GM19328 (cell line): ENCODE data around the gene CNDP1.
A peak's percentile ranks its signal among the peaks of the same experiment; 100 is the strongest.
"Not testable (repeated sequence)": the region's sequence is repeated elsewhere in the genome, so short reads cannot be mapped to it uniquely, and the experiment has no call there.

Experiments
- ATAC-seq: cut with Tn5 transposase; IDR thresholded peaks from one replicate; pipeline ENCODE4 v1.9.1; 2021; ENCODE audit warnings: mild to moderate bottlenecking, moderate library complexity; ENCODE audit not compliant: unreplicated experiment

The CNDP1 gene, protein sequence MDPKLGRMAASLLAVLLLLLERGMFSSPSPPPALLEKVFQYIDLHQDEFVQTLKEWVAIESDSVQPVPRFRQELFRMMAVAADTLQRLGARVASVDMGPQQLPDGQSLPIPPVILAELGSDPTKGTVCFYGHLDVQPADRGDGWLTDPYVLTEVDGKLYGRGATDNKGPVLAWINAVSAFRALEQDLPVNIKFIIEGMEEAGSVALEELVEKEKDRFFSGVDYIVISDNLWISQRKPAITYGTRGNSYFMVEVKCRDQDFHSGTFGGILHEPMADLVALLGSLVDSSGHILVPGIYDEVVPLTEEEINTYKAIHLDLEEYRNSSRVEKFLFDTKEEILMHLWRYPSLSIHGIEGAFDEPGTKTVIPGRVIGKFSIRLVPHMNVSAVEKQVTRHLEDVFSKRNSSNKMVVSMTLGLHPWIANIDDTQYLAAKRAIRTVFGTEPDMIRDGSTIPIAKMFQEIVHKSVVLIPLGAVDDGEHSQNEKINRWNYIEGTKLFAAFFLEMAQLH

DNA sequence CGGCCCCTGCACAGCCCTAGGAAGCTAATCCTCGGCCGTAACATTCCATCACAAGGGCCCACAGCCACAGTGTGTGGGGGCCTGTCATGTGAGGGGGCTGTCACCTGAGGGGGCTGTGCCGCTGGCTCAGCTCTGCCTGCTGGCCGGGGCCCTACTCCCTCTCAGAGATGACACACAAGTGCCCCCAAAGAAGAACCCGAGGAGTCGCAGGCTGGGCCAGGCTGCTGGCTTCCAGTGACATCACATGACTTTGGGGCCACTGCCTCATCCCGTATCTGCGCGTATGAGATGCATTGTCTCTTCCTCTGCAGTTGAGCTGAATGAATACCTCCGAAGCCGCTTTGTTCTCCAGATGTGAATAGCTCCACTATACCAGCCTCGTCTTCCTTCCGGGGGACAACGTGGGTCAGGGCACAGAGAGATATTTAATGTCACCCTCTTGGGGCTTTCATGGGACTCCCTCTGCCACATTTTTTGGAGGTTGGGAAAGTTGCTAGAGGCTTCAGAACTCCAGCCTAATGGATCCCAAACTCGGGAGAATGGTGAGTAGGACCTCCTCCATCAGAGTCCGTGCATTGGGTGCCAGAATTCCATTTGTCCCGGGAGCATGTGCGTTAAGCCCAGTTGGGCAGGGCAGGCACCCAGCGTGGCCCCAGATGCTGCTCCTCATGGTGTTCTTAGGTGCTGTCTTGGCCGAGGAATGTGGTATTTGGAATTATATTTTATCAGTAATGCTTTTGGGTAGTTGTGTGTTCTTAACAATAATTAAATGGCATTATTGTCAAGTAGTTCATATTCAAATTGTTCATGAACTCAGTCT, at the start of gene CNDP1:
Gene CNDP1 (plus strand): TSS at position 351 of the 820 bp plus-strand sequence. CDS start 168 bp downstream, at position 519.
- no peak for ATAC-seq

DNA sequence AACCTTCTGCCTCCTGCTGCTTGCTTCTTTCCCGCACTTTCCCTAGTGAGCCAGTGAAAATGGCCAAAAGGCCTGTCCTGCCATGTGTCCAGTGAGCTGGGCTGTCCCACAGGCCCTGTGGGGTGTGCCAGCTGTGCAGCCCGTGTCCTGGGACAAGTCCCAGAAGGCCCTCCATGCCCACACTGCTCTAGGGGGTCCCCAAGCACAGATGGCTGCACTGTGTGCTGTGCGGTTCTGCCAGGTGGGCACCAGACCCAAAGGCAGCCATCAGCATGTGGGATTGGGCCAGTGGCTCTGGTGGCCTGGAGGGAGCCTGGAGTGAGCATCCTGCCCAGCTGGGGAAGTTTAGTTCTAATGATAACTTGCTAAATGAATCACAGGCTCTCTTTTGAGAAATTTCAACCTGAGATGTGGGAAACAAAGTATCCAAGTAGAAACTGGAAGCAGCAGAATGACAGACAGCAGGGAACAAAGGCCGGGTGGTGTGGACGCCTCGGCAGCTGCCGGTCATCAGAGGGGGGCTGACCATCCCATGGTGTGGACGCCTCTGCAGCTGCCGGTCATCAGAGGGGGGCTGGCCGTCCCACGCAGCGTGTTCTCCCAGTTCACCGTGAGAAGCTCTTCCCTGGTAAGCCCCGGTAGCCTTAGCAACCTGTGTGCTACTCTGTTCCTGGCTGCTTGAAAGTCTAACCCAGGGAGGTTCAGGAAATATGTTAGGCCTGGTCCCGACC, 48.0 kb upstream of the CNDP1 start:
- ATAC-seq, result no peak

DNA sequence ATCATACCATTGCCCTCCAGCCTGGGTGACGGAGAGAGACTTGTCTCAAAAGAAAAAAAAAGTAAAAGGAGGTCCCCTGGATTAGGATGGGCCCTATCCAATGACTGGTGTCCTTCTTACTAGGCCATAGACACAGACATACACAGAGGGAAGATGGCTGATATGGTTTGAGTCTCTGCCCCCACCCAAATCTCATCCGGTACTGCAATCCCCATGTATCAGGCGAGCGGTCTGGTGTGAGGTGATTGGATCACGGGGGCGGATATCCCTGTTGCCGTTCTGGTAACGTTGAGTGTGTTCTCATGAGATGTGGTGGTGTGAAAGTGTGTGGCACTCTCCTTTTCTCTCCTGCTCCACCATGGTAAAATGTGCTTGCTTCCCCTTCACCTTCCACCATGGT, 45.9 kb upstream of the CNDP1 start:
- no peak for ATAC-seq

DNA sequence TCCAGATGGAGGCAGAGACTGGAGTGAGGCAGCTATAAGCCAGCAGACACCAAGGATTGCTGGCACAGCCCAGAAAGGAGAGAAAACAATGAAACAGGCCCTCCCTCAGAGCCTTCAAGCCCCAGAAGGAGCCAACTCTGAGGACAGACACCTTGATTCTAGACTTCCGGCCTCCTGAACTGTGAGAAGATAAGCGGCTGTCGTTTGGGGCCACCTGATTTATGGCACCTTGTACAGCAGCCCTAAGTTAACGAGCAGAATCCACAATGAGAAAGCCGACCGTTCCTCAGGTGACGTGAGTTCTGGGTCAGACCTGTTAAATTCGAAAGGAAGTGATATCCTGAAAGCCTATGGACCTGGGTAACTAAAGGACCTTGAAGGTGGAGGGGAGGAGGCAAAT, 45.4 kb upstream of the CNDP1 start:
- ATAC-seq, result no peak

DNA sequence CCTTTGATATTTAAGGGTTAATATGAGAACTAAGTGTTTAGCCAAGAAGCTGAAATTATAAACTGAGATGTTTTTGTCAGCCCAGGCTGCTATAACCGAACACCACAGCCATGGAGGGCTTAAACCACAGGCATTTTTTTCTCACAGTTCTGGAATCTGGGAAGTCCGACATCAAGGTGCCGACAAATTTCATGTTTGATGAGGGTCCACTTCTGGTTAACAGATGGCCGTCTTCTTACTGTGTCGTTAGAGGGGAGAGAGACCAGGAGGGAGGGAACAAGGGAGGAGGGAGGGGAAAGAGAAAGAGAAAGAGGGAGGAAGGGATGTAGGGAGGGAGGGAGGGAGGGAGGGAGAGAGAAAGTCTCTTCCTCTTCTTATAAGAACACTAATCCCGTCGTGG, 44.6 kb upstream of the CNDP1 start:
- ATAC-seq, result no peak

DNA sequence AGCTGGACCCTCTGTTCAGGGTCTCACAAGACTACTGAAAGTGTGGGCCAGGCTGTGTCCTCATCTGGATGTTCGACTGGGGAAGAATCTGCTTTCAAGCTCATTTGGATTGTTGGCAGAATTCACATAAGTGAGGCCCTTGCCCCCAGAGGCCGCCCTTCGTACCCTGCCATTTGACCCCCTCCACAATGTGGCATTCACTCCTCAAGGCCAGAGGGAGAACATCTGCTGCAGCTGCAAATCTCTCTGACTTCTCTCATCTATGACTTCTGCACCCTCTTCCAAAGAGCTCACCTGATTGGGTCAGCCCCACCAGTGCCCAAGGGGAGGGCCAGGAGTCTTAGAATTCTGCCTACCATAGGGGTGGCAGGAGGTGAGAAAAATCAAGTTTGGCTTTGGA, 42.0 kb upstream of the CNDP1 start:
- no peak for ATAC-seq

DNA sequence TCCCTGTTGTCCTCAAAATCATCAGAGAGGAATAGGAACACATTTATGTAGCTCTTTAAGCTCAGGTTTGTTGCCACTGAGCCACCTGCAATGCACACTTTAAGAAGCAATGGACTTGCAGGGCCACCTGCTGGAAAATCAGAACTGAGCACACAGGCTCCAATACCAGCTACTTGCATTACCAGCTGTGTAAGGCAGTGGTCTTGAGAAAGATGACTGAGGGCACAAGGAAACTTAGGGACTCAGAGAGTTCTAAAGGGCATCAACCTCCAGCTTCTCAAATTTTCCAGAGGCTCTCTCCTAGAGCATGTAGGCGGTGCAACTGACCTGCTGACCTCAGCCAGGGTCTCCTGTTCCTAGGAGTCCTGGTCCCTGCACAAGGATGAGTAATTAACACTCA, 40.6 kb upstream of the CNDP1 start:
- no peak for ATAC-seq

DNA sequence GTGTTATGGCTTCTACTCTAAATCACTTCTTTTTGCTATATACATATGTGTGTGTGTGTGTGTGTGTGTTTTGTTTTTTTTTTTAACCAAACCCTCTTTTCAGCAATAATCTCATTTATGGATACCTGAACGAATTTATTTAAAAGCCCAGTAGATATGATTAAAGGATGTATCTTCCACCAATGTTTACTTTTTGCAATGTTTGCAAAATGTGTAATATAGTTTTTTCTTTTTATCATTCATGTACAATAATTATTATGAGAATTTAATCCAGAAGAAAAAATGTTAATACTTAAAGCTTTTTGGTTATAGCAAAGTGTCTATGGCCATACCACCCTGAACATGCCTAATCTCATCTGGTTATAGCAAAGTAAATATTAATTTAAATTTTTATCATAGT, 39.8 kb upstream of the CNDP1 start:
- ATAC-seq, result no peak

DNA sequence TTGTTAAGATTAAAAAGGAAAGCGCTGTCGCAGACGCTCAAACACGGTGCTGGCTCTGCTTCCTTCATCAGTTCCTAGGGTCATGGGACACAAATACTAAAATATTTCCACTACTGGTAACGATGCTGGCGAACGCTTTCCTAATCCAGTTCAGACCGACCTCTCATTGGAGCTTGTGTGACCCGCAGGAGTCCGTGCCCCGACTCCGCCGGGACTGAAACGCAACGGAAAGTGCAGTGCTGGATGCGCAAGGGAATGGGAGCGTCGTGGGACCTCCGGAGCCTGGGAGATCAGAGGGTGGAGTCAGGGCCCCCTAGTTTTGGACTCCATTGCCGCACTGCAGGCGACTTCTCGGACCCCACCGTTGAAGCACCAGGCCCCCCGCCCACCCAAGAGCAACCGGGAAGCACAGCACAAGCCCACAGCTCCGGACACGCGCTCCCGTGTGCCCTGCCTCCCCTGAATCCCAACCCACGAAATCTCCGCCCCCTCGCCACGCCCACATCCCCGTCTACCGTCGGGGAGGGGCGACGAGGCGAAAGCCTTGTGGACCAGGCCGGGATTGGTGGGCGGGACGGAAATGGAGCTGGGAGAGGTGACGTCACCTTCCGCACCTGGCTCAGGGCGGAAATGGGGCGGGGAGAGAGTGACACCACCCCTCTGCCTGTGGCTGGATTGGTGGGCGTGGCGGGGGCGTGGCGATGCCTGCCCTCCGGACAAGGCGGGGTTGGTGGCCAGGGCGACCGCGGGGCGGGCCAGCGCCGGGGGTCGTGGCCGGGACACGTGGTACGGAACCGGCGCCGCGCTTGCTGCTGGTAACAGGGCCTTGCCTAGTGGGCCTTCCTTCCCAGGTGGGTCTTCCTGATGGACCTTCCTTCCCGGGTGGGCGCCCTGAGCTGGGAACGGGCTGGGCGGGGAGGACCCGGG, 38.5 kb upstream of the CNDP1 start, which contains the start of gene CNDP2:
Gene CNDP2 (plus strand): TSS at position 783 of the 927 bp plus-strand sequence. CDS start 3,611 bp downstream, outside the sequence.
- ATAC-seq, result peak; percentile 76

DNA sequence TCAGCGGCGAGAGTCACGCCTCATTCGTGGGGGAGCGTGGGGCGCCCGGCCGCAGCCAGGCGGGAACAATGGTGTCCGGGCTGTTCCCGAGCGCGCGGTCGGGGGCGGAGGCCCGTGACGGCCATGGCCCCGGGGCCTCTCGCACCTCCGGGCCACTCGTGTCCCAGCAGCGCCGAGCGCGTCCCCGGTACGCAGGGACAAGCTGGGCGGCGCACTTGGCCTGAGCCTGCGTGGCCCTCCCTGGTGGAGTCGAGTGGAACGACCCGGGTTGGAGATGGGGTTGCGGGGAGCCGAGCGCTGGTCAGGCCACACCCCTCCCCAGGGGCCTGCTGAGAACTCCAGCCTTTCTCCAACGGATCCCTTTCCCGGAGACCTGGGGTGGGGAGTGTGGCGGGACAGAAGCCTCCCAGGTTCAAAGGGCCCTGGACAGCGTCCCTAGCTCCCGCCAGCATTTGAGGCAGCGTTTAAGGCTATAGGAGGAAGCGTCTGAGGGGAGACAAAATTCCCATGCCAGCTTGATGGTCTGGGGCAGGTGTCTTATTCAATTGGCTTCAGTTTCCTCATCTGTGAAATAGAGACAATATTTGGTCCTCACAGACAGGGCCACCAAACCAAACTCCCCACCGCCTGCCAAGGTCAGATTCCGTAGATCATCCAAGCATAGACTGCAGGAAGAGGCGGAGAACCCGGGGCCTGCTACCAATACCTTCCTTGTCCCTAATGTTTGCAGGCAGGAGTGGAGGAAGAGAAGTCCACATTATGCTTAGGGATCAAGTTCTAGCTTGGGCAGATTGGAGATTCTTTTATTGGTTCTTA, 37.6 kb upstream of the CNDP1 start:
- peak; percentile 18 for ATAC-seq

DNA sequence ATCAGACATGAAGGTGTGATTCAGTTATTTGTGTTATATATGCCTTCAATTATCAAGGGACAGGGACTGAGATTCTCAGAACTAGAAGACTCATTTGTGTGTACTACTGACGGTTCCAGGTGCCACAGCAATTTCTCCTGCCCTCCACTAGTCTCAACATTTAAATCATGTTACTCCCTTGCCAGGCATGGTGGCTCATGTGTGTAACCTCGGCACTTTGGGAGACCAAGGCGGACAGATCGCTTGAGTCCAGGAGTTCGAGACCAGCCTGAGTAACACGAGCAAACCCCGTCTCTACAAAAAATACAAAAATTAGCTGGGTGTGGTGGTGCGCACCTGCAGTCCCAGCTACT, 37.0 kb upstream of the CNDP1 start:
- no peak for ATAC-seq

DNA sequence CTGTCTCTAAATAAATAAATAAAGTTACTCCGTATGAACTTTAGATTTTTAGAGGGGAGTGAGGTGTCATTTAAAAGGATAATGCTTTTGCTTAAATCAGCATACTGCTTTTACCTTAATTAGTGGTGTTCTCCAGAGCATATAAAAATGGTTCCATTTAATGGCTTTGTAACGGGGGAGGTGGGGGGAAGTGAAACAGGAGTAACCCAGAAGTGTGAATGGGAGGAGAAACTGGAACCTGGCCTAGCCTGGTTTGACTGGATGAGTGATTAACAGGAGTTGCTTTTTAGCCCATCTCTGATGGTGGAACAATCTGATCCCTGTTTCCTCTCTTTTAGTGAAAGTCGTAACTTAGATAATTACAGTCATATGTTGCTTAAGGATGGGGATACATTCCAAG, 36.5 kb upstream of the CNDP1 start:
- ATAC-seq, result no peak

DNA sequence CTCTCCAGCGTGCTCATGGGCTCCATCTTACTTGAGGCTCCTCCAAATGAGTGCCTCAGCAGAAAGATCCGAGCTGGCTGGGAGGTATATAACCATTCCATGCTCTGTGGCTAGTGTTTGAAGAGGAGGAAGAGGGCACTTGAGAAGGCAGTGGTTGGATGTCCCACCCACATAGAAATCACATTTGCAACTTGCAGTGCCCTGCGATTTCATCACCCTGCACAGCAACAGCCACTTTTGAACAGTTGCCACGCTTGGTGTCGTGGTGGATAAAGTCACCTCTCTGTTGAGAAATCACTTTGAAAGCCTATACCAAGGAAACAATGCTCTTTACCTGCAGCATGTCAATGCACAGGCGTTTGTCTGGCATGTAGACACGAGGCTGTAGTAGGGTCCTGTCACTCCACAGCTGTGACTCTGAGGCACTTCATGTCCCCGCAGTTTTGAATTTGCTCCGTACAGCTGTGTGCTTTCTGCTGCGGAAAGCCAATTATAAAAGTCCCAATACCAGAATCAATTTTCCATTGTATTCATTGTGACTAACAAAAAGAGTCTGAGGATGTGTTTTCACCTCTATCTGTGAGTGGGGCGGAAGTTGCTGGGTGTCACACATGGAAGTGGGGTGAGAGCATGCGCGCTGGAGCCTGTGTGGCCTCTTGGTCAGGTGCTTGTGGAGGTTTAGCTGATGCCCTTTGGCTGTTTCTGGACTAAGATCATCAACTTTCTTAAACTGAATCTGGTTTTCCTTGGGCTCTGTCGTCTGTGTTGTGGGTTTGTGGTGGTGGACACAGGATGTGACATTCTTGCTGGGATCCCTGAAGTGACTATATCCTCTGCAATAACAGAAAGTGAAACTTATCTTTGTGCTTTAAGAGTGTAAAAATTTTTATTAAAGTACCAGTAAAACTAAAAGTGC, 35.3 kb upstream of the CNDP1 start:
- ATAC-seq, result peak; percentile 28

DNA sequence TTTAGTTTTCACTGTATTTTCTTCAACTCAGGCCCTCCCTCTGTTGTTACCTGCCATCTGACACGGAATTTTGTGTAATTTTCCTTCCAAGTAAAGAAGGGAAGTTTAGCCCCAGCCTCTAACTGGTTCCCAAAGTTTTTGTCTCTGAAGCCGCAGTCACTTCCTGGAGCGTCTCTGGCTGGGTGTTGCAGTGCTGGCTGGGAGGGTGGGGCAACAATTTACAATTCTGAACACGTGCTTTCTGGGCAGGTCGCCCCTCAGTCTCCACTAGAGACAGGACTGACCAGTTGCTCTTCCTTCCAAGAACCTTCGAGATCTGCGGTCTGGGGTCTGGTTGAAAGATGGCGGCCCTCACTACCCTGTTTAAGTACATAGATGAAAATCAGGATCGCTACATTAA, 34.7 kb upstream of the CNDP1 start:
- ATAC-seq, result peak; percentile 25

DNA sequence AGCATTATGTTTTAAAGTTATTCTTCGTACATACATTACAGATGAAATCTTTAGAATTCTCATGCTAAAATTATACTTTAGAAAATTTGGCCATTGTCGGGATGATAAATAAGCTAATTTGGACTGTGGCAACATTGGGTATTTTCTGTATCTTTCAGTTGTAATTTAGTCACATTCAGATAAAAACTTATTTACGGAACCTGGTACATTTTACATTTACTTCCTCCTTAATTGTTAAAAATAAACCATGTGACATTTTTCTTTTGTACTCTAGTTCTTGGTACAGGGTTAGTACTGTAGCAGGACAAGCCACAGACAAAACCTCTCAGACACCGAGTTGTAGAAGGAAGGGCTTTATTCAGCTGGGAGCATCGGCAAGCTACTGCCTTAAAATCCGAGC, 33.9 kb upstream of the CNDP1 start:
- no peak for ATAC-seq

DNA sequence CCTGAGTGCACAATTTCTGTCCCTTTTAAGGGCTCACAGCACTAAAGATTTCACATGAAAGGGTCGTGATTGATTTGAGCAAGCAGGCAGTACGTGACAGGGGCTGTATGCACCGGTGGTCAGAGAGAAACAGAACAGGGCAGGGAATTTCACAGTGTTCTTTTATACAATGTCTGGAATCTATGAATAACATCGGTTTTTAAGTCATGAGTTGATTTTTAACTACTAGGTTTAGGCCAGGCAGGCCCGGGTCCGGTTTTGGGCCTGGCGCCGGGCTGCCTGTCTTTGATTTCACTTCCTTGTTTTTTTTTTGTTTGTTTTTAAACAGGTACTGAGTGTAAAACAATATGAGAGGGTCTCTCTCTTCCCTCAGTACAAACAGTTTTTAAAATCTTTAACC, 33.5 kb upstream of the CNDP1 start:
- ATAC-seq, result not testable (repeated sequence)

DNA sequence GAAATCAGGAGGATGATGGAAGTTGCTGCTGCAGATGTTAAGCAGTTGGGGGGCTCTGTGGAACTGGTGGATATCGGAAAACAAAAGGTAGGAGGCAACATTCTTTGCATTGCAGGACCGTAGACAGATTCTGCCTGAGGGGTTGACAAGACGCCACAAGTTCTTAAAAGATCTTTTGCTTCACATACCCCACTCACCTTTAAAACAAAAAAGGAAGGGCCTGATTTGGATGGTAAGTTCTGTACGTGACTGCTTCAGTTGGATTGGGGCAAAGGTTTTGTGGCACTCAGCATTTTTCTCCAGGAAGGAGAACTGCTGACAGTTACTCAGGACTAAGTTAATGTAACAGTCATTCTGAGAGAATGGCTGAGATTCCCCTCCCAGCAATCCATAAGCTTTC, 32.9 kb upstream of the CNDP1 start:
- no peak for ATAC-seq

DNA sequence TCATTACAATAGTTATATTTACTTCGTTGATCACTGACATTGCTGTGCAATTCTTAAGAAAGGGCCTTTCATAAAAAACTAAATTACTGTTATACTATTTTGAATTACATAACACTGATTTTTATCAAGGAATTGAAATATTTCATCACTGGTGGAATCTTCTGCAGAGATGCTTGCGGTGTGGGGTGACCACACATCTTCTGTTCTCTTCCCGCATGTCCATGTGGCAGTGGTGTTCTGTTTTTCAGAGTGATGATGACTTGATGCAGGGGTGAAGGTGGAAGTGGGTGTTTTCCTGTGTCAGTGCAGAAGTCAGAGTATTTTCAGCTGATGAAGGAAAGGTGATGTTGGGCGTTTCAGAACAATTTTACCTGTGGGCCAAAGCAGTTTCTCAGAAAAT, 31.2 kb upstream of the CNDP1 start:
- no peak for ATAC-seq
